Prostate gland (tissue), 2 donors: ENCODE data around the gene GET3. TPM values are rescaled to one million over a fixed set of nuclear protein-coding genes. Genes with fewer than 3 reads are reported as not detected.

ENCODE experiments used
- DNase-seq: peaks from one replicate; pipeline ENCODE4 v3.0.0-alpha.2; 2019; ENCODE audit warnings: low spot score
- H3K27ac ChIP-seq, 2 donors: fragments of 200-600 bp; sonication (generic); 2 replicates each; pipeline ENCODE4 v1.5.1; 2017 to 2019
- H3K27me3 ChIP-seq: fragments of 200-600 bp; sonication (generic); replicated peaks from 2 replicates; pipeline ENCODE4 v1.5.1; 2019; ENCODE audit not compliant: insufficient read depth
- H3K36me3 ChIP-seq, 2 donors: fragments of 200-600 bp; sonication (generic); 1 replicate in 1 of 2; 2 replicates in 1 of 2; pipeline versions ENCODE4 v1.5.1 to v1.8.1; 2017 to 2019
- H3K4me1 ChIP-seq: fragments of 200-600 bp; sonication (generic); replicated peaks from 2 replicates; pipeline ENCODE4 v1.5.1; 2019
- H3K4me3 ChIP-seq, 2 donors: fragments of 200-600 bp; sonication (generic); 2 replicates each; pipeline ENCODE4 v1.5.1; 2017 to 2019
- H3K9me3 ChIP-seq: fragments of 200-600 bp; sonication (generic); 2 replicates; pipeline ENCODE4 v1.5.1; 2017
- POLR2A ChIP-seq: fragments of 450-650 bp; IDR thresholded peaks from one replicate; pipeline ENCODE4 v1.6.1; 2016; ENCODE audit warnings: antibody characterized with exemption, mild to moderate bottlenecking
- POLR2AphosphoS5 ChIP-seq: sonication (generic); formaldehyde crosslinking; IDR thresholded peaks from one replicate; pipeline ENCODE4 v1.6.1; 2017; ENCODE audit warnings: antibody characterized with exemption
- WGBS: methylation state at CpG from one replicate; pipeline ENCODE4 v1.1.5; 2018; 5-methylcytosine and 5-hydroxymethylcytosine counted together
- intact Hi-C: fragments of 100-400 bp; cut with DNase I; formaldehyde crosslinking; loops from one replicate; pipeline ENCODE4 v1.14.2; 2022
- total RNA-seq, 2 donors: library from RNA; depleted of rRNA; stranded (reverse); fragments of >200 nt; gene quantifications; one replicate each; pipeline ENCODE4 v1.1.0, GENCODE V29; 2016
- TF ChIP-seq, protein P1 (sequence below), 4 experiments: fragments of 200-600 bp in 2 of 4; fragments of 450-650 bp in 2 of 4; sonication (generic) in 2 of 4; IDR thresholded peaks; 1 replicate in 3 of 4; 2 replicates in 1 of 4; pipeline ENCODE4 v1.5.1; 2016 to 2019; ENCODE audit warnings: antibody characterized with exemption in 4 of 4, mild to moderate bottlenecking in 2 of 4, moderate library complexity in 2 of 4

GET3 gene
- total RNA-seq, 2 donors from 2014 or later: 65.4 to 82.1 TPM

DNA sequence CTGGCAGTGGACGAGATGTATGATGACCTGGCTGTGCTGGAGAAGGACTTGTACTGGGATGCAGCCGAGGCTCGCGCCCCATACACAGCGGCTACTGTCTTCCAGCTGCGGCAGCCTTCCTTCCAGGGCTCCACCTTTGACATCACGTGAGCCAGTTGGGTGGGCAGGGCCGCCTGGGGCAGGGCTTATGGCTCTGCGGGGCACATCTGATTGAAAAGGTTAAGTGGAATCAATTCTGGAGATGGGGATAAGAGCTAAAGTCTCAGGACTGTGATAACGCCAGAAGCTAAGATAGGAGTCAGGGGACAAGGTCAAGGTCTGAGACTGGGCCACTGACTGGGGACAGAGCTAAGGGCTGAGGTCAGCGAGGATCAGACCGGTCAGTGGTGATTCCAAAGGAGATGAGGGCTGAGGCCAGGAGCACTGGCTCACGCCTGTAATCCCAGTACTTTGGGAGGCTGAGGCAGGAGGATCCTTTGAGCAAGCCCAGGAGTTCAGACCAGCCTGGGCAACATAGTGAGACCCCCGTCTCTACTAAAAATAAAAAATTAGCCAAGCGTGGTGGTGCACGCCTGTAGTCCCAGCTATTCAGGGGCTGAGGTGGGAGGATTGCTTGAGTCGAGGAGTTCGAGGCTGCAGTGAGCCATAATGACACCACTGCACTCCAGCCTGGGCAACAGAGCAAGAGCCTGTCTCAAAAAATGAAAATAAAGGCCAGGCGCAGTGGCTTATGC is 19.0 kb downstream of the GET3 start:
- no peaks in the 10 kb centered on the region for H3K36me3 ChIP-seq
- WGBS: 91% methylated on average over 19 of the region's 19 CpGs
- no peaks in the 10 kb centered on the region for H3K4me1 ChIP-seq
- no peak overlapping the region for H3K27ac ChIP-seq
- intact Hi-C loops: no loop called here
- H3K9me3 ChIP-seq: no peaks in the 10 kb centered on the region
- H3K4me3 ChIP-seq: no peak overlapping the region
- no peaks in the 10 kb centered on the region for H3K27me3 ChIP-seq
- TF ChIP-seq, protein P1, sequence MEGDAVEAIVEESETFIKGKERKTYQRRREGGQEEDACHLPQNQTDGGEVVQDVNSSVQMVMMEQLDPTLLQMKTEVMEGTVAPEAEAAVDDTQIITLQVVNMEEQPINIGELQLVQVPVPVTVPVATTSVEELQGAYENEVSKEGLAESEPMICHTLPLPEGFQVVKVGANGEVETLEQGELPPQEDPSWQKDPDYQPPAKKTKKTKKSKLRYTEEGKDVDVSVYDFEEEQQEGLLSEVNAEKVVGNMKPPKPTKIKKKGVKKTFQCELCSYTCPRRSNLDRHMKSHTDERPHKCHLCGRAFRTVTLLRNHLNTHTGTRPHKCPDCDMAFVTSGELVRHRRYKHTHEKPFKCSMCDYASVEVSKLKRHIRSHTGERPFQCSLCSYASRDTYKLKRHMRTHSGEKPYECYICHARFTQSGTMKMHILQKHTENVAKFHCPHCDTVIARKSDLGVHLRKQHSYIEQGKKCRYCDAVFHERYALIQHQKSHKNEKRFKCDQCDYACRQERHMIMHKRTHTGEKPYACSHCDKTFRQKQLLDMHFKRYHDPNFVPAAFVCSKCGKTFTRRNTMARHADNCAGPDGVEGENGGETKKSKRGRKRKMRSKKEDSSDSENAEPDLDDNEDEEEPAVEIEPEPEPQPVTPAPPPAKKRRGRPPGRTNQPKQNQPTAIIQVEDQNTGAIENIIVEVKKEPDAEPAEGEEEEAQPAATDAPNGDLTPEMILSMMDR (IDR thresholded peaks at IDR 0.05): no peak
- TF ChIP-seq POLR2A: no peak
- TF ChIP-seq POLR2AphosphoS5: no peak
- no peak for DNase-seq

DNA sequence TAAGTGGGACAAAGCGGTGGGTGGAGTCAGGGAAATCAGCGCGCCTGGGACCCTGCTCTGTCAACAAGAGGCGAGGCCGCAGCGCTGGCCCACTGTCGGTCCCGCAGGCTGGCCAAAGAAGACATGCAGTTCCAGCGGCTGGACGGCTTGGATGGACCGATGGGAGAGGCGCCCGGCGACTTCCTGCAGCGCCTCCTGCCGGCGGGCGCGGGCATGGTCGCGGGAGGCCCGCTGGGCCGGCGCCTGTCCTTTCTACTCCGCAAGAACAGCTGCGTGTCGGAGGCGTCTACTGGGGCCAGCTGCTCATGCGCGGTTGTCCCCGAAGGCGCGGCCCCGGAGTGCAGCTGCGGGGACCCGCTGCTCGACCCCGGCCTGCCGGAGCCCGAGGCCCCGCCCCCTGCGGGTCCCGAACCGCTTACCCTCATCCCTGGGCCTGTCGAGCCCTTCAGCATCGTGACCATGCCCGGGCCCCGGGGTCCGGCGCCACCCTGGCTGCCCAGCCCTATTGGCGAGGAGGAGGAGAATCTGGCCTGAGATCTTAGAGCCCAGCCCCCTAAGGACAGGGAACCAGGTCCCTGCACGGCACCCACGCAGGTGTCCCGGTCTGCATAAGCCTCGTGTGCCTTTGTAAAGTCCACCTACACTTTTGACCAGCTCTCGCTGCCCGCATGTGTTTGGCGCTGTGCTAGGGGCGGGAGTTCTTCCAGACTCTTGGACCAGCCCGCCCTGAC is 20.4 kb downstream of the GET3 start:
- WGBS: 6% methylated on average over 48 of the region's 60 CpGs
- TF ChIP-seq, protein P1 (IDR thresholded peaks at IDR 0.05): peak; percentile 59 to 91 (median 77)
- TF ChIP-seq POLR2A: no peak
- Histone ChIP-seq H3K27ac (peak overlapping the region; percentile 1 to 5), H3K4me1 (no peaks in the 10 kb centered on the region), H3K9me3 (no peaks in the 10 kb centered on the region), H3K27me3 (no peaks in the 10 kb centered on the region), H3K36me3 (peaks cover 0 to 3% of the 10 kb centered on the region in 2 donors), H3K4me3 (peak overlapping the region; percentile 4 to 30)
- intact Hi-C loops: no loop called here
- DNase-seq: peak; percentile 40

DNA sequence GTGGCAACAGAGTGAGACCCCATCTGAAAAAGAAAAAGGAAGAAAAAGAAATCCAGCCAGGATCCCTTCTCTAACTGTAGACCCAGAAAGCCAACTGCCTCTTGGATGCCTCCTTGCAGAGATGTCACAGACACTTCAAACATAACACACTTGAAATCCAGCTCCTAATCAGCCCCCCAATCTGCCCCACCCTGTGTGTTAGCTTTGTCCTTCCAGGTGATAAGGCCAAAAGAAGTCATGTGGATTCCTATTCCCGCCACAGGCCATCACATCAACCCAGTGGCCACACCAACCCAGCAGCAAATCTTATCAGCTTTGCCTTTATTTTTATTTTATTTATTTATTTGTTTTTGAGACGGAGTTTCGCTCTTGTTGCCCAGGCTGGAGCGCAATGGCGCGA is 22.4 kb downstream of the GET3 start:
- Histone ChIP-seq H3K9me3 (no peaks in the 10 kb centered on the region), H3K36me3 (peaks cover 2 to 4% of the 10 kb centered on the region in 2 donors), H3K4me1 (no peaks in the 10 kb centered on the region), H3K27ac (no peak overlapping the region), H3K27me3 (no peaks in the 10 kb centered on the region), H3K4me3 (no peak overlapping the region)
- TF ChIP-seq, protein P1 (IDR thresholded peaks at IDR 0.05): no peak
- no peak for TF ChIP-seq POLR2AphosphoS5
- TF ChIP-seq POLR2A: no peak
- DNase-seq: no peak
- intact Hi-C loops: loop anchor here (5.0 kb wide), 1 partner anchor 88 kb away; no protein-coding TSS in a partner anchor
- WGBS: 86% methylated on average over 6 of the region's 6 CpGs

DNA sequence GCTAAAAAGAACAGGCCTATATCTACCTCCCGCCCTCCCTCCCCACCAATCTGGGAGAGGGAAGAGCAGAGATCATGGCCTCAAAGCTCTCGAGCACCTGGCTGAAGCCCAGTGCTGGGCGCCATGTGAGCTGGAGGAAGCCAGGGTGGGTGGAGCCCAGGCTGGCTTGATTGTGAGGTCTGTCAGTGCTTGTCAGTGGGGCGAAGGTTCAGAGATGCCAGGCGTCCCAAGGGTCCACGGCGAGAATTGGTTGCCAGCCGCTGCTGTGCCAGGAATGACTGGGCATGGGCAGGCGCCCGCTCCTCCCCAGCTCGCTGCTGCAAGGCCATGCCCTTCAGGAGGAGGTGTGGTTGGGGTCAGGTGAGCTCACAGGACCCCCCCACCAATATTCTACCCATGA is 25.8 kb downstream of the GET3 start:
- Histone ChIP-seq H3K27me3 (no peaks in the 10 kb centered on the region), H3K9me3 (no peaks in the 10 kb centered on the region), H3K36me3 (peaks cover 4 to 5% of the 10 kb centered on the region in 2 donors), H3K4me3 (no peak overlapping the region), H3K4me1 (no peaks in the 10 kb centered on the region), H3K27ac (no peak overlapping the region)
- TF ChIP-seq POLR2A (no peak), POLR2AphosphoS5 (no peak)
- TF ChIP-seq, protein P1 (IDR thresholded peaks at IDR 0.05): no peak
- no peak for DNase-seq
- WGBS: 94% methylated on average over 11 of the region's 11 CpGs
- intact Hi-C loops: loop anchor here (5.0 kb wide), 1 partner anchor 84 kb away; no protein-coding TSS in a partner anchor
